SK-N-SH treated with all-trans-retinoic acid at 6 μM for 48 hours (cell line): ENCODE data around the gene PXDC1.

Source experiments
- ATAC-seq: fragments of 200-7000 bp; cut with Tn5 transposase; 3 replicates; pipeline ENCODE4 v1.9.1; 2020; ENCODE audit warnings: mild to moderate bottlenecking, moderate library complexity
- ARNTL ChIP-seq: fragments of 450-650 bp; formaldehyde crosslinking; IDR thresholded peaks from 2 replicates; pipeline ENCODE4 v1.5.0; 2020; ENCODE audit warnings: low read depth, mild to moderate bottlenecking, moderate library complexity, borderline replicate concordance
- BACH2 ChIP-seq: fragments of 250-450 bp; sonication (Bioruptor Pico); IDR thresholded peaks from 2 replicates; pipeline ENCODE4 v1.9.0; 2021; ENCODE audit warnings: mild to moderate bottlenecking, borderline replicate concordance
- CREB5 ChIP-seq: fragments of 250-450 bp; sonication (Bioruptor Pico); IDR thresholded peaks from 2 replicates; pipeline ENCODE4 v1.5.1; 2020; ENCODE audit warnings: low read depth, mild to moderate bottlenecking, moderate library complexity
- CSDC2 ChIP-seq: fragments of 250-450 bp; sonication (Bioruptor Pico); IDR thresholded peaks from 2 replicates; pipeline ENCODE4 v1.5.0; 2020; ENCODE audit warnings: mild to moderate bottlenecking, moderate library complexity
- CSRNP3 ChIP-seq: fragments of 250-450 bp; sonication (Bioruptor Pico); IDR thresholded peaks from 2 replicates; pipeline ENCODE4 v1.5.1; 2021; ENCODE audit warnings: mild to moderate bottlenecking, moderate library complexity
- ESRRG ChIP-seq: fragments of 250-450 bp; sonication (Bioruptor Pico); IDR thresholded peaks from 2 replicates; pipeline ENCODE4 v1.6.1; 2021; ENCODE audit warnings: mild to moderate bottlenecking
- GLIS3 ChIP-seq: fragments of 250-450 bp; sonication (Bioruptor Pico); IDR thresholded peaks from 2 replicates; pipeline ENCODE4 v1.5.0; 2020; ENCODE audit warnings: mild to moderate bottlenecking, moderate library complexity
- OSR1 ChIP-seq: fragments of 250-450 bp; sonication (Bioruptor Pico); IDR thresholded peaks from 2 replicates; pipeline ENCODE4 v1.8.0; 2022; ENCODE audit warnings: moderate library complexity, mild to moderate bottlenecking, inconsistent platforms
- PATZ1 ChIP-seq: fragments of 250-450 bp; sonication (Bioruptor Pico); IDR thresholded peaks from 2 replicates; pipeline ENCODE4 v1.8.0; 2020; ENCODE audit warnings: mild to moderate bottlenecking, moderate library complexity, borderline replicate concordance
- POU6F1 ChIP-seq: fragments of 250-450 bp; sonication (Bioruptor Pico); IDR thresholded peaks from 2 replicates; pipeline ENCODE4 v1.8.0; 2021; ENCODE audit warnings: low read depth, mild to moderate bottlenecking, moderate library complexity, borderline replicate concordance
- PPARA ChIP-seq: fragments of 250-450 bp; sonication (Bioruptor Pico); IDR thresholded peaks from 2 replicates; pipeline ENCODE4 v1.5.0; 2020; ENCODE audit warnings: mild to moderate bottlenecking, borderline replicate concordance
- RARB ChIP-seq: fragments of 250-450 bp; sonication (Bioruptor Pico); IDR thresholded peaks from 2 replicates; pipeline ENCODE4 v1.8.0; 2021; ENCODE audit warnings: mild to moderate bottlenecking, moderate library complexity
- SNAI2 ChIP-seq: fragments of 250-450 bp; sonication (Bioruptor Pico); IDR thresholded peaks from 2 replicates; pipeline ENCODE4 v1.5.0; 2020; ENCODE audit warnings: mild to moderate bottlenecking, moderate library complexity
- TCF4 ChIP-seq: fragments of 250-450 bp; sonication (Bioruptor Pico); IDR thresholded peaks from 2 replicates; pipeline ENCODE4 v1.8.0; 2021; ENCODE audit warnings: mild to moderate bottlenecking, moderate library complexity, borderline replicate concordance
- TOX ChIP-seq: fragments of 250-450 bp; sonication (Bioruptor Pico); IDR thresholded peaks from 2 replicates; pipeline ENCODE4 v1.8.0; 2021; ENCODE audit warnings: mild to moderate bottlenecking, moderate library complexity, borderline replicate concordance
- TSHZ2 ChIP-seq: fragments of 250-450 bp; sonication (Bioruptor Pico); IDR thresholded peaks from 2 replicates; pipeline ENCODE4 v1.5.0; 2020; ENCODE audit warnings: mild to moderate bottlenecking, moderate library complexity
- ZC3H10 ChIP-seq: fragments of 250-450 bp; sonication (Bioruptor Pico); IDR thresholded peaks from 2 replicates; pipeline ENCODE4 v1.5.1; 2021; ENCODE audit warnings: mild to moderate bottlenecking, moderate library complexity
- ZFP3 ChIP-seq: fragments of 250-450 bp; sonication (Bioruptor Pico); IDR thresholded peaks from 2 replicates; pipeline ENCODE4 v1.5.0; 2020; ENCODE audit warnings: mild to moderate bottlenecking, moderate library complexity
- ZFP30 ChIP-seq: fragments of 450-650 bp; formaldehyde crosslinking; IDR thresholded peaks from 2 replicates; pipeline ENCODE4 v1.5.0; 2022; ENCODE audit warnings: mild to moderate bottlenecking, moderate library complexity
- ZNF565 ChIP-seq: fragments of 450-650 bp; formaldehyde crosslinking; conservative IDR thresholded peaks from 2 replicates; pipeline ENCODE4 v1.5.0; 2020; ENCODE audit warnings: low read depth, mild to moderate bottlenecking, moderate library complexity
- ZNF8 ChIP-seq: fragments of 450-650 bp; formaldehyde crosslinking; IDR thresholded peaks from 2 replicates; pipeline ENCODE4 v1.5.0; 2020; ENCODE audit warnings: mild to moderate bottlenecking, moderate library complexity

The PXDC1 gene

GRCh38 chr6:3784885-3785744 is 33.6 kb upstream of the PXDC1 start:
- no peak for ATAC-seq
- TF ChIP-seq SNAI2 (CRISPR knock-in tag): no peak
- no peak for TF ChIP-seq ARNTL (CRISPR knock-in tag)
- no peak for TF ChIP-seq RARB (CRISPR knock-in tag)
- TF ChIP-seq OSR1 (CRISPR knock-in tag): no peak
- no peak for TF ChIP-seq TSHZ2
- TF ChIP-seq ZC3H10 (CRISPR knock-in tag): no peak
- no peak for TF ChIP-seq ZNF565 (CRISPR knock-in tag)
- no peak for TF ChIP-seq CSDC2 (CRISPR knock-in tag)
- no peak for TF ChIP-seq GLIS3
- no peak for TF ChIP-seq CREB5 (CRISPR knock-in tag)
- no peak for TF ChIP-seq ZNF8 (CRISPR knock-in tag)
- no peak for TF ChIP-seq TOX (CRISPR knock-in tag)
- no peak for TF ChIP-seq POU6F1 (CRISPR knock-in tag)
- TF ChIP-seq BACH2 (CRISPR knock-in tag): no peak
- TF ChIP-seq ZFP30: no peak

- ATAC-seq: no peak
- TF ChIP-seq ESRRG (CRISPR knock-in tag): no peak
- no peak for TF ChIP-seq BACH2 (CRISPR knock-in tag)
- TF ChIP-seq POU6F1 (CRISPR knock-in tag): no peak
- TF ChIP-seq GLIS3: no peak
- TF ChIP-seq CSRNP3 (CRISPR knock-in tag): no peak
- no peak for TF ChIP-seq OSR1 (CRISPR knock-in tag)
- no peak for TF ChIP-seq TCF4 (CRISPR knock-in tag)
- TF ChIP-seq ZFP3 (CRISPR knock-in tag): no peak
- TF ChIP-seq PPARA (CRISPR knock-in tag): no peak
- TF ChIP-seq TOX (CRISPR knock-in tag): no peak
- TF ChIP-seq PATZ1 (CRISPR knock-in tag): no peak
- TF ChIP-seq TSHZ2: no peak
- TF ChIP-seq CREB5 (CRISPR knock-in tag): no peak
- TF ChIP-seq, all 23 proteins: peak for 0
Measured at GRCh38 chr6:3784423-3784822, 32.9 kb upstream of the PXDC1 start.
